ENCODE results near the gene TAF6.
"Not testable (repeated sequence)": the region's sequence is repeated elsewhere in the genome, so short reads cannot be mapped to it uniquely, and the experiment has no call there.

TAF6 gene

GRCh38 chr7:100130608-100131453, 11.7 kb upstream of the TAF6 start:
- TF ChIP-seq CTCF (IDR thresholded peaks at IDR 0.05; ENCODE audit: extremely low read depth, missing control alignments): peak; percentile 93
- DNase-seq (ENCODE audit: low spot score): peak; percentile 80

- not testable (repeated sequence) for DNase-seq (ENCODE audit: low spot score)
Observed at GRCh38 chr7:100130220-100130607, 11.1 kb upstream of the TAF6 start.

GRCh38 chr7:100128637-100128963, 9.4 kb upstream of the TAF6 start:
- DNase-seq (ENCODE audit: low spot score): no peak
- TF ChIP-seq CTCF (IDR thresholded peaks at IDR 0.05; ENCODE audit: extremely low read depth, missing control alignments): no peak

GRCh38 chr7:100127866-100128636, 8.9 kb upstream of the TAF6 start:
- peak; percentile 45 for DNase-seq (ENCODE audit: low spot score)
- TF ChIP-seq CTCF (IDR thresholded peaks at IDR 0.05; ENCODE audit: extremely low read depth, missing control alignments): no peak

GRCh38 chr7:100126931-100127865, 8.0 kb upstream of the TAF6 start, which contains the start of gene MBLAC1:
TSS of gene MBLAC1 (plus strand) at chr7:100126967. CDS start at chr7:100127396, 429 bp downstream.
- peak; percentile 93 for DNase-seq (ENCODE audit: low spot score)
- no peak for TF ChIP-seq CTCF (IDR thresholded peaks at IDR 0.05; ENCODE audit: extremely low read depth, missing control alignments)

- no peak for TF ChIP-seq CTCF (IDR thresholded peaks at IDR 0.05; ENCODE audit: extremely low read depth, missing control alignments)
- DNase-seq (ENCODE audit: low spot score): no peak
Observed at GRCh38 chr7:100126239-100126930, 7.2 kb upstream of the TAF6 start.

Data from GM20000 (cell line).